ENCODE results near the gene SLIRP.
"Not testable (repeated sequence)": the region's sequence is repeated elsewhere in the genome, so short reads cannot be mapped to it uniquely, and the experiment has no call there.

SLIRP gene

GRCh38 chr14:77707724-77708408 lies at the start of gene SLIRP, which contains the start of gene ALKBH1:
SLIRP (plus strand) TSS chr14:77708103; CDS start chr14:77708112, 9 bp downstream.
ALKBH1 (minus strand) TSS chr14:77708023; CDS start chr14:77708004, 19 bp downstream.
- peak; percentile 76 for DNase-seq

- DNase-seq = no peak
Measured at GRCh38 chr14:77659831-77660230, 48.1 kb upstream of the SLIRP start.

GRCh38 chr14:77660754-77661153 lies 47.1 kb upstream of the SLIRP start:
- DNase-seq = peak; percentile 86

- not testable (repeated sequence) for DNase-seq
Measured at GRCh38 chr14:77661562-77661961, 46.3 kb upstream of the SLIRP start.

- no peak for DNase-seq
Measured at GRCh38 chr14:77663293-77663692, 44.6 kb upstream of the SLIRP start.

GRCh38 chr14:77667331-77667730 lies 40.6 kb upstream of the SLIRP start:
- DNase-seq = no peak

- DNase-seq = no peak
Measured at GRCh38 chr14:77673193-77673592, 34.7 kb upstream of the SLIRP start.

GRCh38 chr14:77674931-77675330 lies 33.0 kb upstream of the SLIRP start:
- DNase-seq = no peak

GRCh38 chr14:77681196-77682157 lies 26.4 kb upstream of the SLIRP start:
- DNase-seq = peak; percentile 62

- no peak for DNase-seq
Measured at GRCh38 chr14:77682158-77682553, 25.7 kb upstream of the SLIRP start.

GRCh38 chr14:77691259-77691658 lies 16.6 kb upstream of the SLIRP start:
- no peak for DNase-seq

- DNase-seq = peak; percentile 39
Measured at GRCh38 chr14:77707355-77707723, 564 bp upstream of the SLIRP start.

GRCh38 chr14:77708749-77709148 lies 846 bp downstream of the SLIRP start:
- no peak for DNase-seq

GRCh38 chr14:77709412-77709811 lies 1.5 kb downstream of the SLIRP start:
- no peak for DNase-seq

- DNase-seq = no peak
Measured at GRCh38 chr14:77710364-77710763, 2.5 kb downstream of the SLIRP start.

GRCh38 chr14:77714926-77715325 lies 7.0 kb downstream of the SLIRP start:
- no peak for DNase-seq

- no peak for DNase-seq
Measured at GRCh38 chr14:77717608-77718305, 9.9 kb downstream of the SLIRP start.

- DNase-seq = no peak
Measured at GRCh38 chr14:77721437-77721836, 13.5 kb downstream of the SLIRP start.

GRCh38 chr14:77722301-77722700 lies 14.4 kb downstream of the SLIRP start:
- no peak for DNase-seq

GRCh38 chr14:77730976-77731497 lies 23.1 kb downstream of the SLIRP start:
- no peak for DNase-seq

GRCh38 chr14:77738559-77739250 lies 30.8 kb downstream of the SLIRP start:
- no peak for DNase-seq

GRCh38 chr14:77741438-77741837 lies 33.5 kb downstream of the SLIRP start:
- DNase-seq = no peak

Data from COR-L47 (cell line).